DOHH2 (cell line): ENCODE results near the gene RPL41.

Experiments used
- H3F3A ChIP-seq: fragments of 200-600 bp; sonication (generic), shearing (Covaris generic); 2 replicates; pipeline ENCODE4 v1.6.0; 2016; ENCODE audit warnings: antibody characterized with exemption, mild to moderate bottlenecking; ENCODE audit not compliant: control insufficient read depth, insufficient read depth
- H3K27ac ChIP-seq: fragments of 200-600 bp; sonication (generic); 2 replicates; pipeline ENCODE4 v1.5.1; 2014; ENCODE audit warnings: low read depth, mild to moderate bottlenecking, low read length, moderate library complexity
- H3K27me3 ChIP-seq: fragments of 200-600 bp; sonication (generic); 2 replicates; pipeline ENCODE4 v1.6.1; 2014; ENCODE audit warnings: mild to moderate bottlenecking, low read length, mixed read lengths; ENCODE audit not compliant: control insufficient read depth
- H3K36me3 ChIP-seq: fragments of 200-600 bp; sonication (generic); 2 replicates; pipeline ENCODE4 v1.6.1; 2014; ENCODE audit warnings: mild to moderate bottlenecking, low read length, moderate library complexity, mixed read lengths; ENCODE audit not compliant: control insufficient read depth
- H3K4me1 ChIP-seq: fragments of 200-600 bp; sonication (generic); 2 replicates; pipeline ENCODE4 v1.6.1; 2014; ENCODE audit warnings: mild to moderate bottlenecking, low read length, mixed read lengths; ENCODE audit not compliant: control insufficient read depth
- H3K4me2 ChIP-seq: fragments of 200-600 bp; sonication (generic); 2 replicates; pipeline ENCODE4 v1.6.0; 2014; ENCODE audit warnings: mild to moderate bottlenecking, low read length, moderate library complexity
- H3K4me3 ChIP-seq: fragments of 200-600 bp; sonication (generic); 2 replicates; pipeline ENCODE4 v1.5.1; 2014; ENCODE audit warnings: mild to moderate bottlenecking, low read length, mixed read lengths
- H3K79me2 ChIP-seq: fragments of 200-600 bp; sonication (generic); 2 replicates; pipeline ENCODE4 v1.6.1; 2014; ENCODE audit warnings: mild to moderate bottlenecking, low read length, mixed read lengths; ENCODE audit not compliant: control insufficient read depth
- H3K9me2 ChIP-seq: fragments of 200-600 bp; sonication (generic); replicated peaks from 2 replicates; pipeline ENCODE4 v1.6.1; 2014; ENCODE audit warnings: mild to moderate bottlenecking, low read length, mixed read lengths; ENCODE audit not compliant: control insufficient read depth
- H3K9me3 ChIP-seq: fragments of 200-600 bp; sonication (generic); 2 replicates; pipeline ENCODE4 v1.6.1; 2014; ENCODE audit warnings: antibody characterized with exemption, low read length, mixed read lengths; ENCODE audit not compliant: control insufficient read depth, insufficient read depth
- H4K20me1 ChIP-seq: fragments of 200-600 bp; sonication (generic); 2 replicates; pipeline ENCODE4 v1.6.0; 2014; ENCODE audit warnings: low read depth, mild to moderate bottlenecking, antibody characterized with exemption, low read length, moderate library complexity; ENCODE audit not compliant: control insufficient read depth, insufficient read depth
- CTCF ChIP-seq: fragments of 200-600 bp; sonication (generic); IDR thresholded peaks from one replicate; pipeline ENCODE4 v1.5.1; 2014; ENCODE audit warnings: antibody characterized with exemption, mild to moderate bottlenecking, low read depth, low read length; ENCODE audit not compliant: poor library complexity, severe bottlenecking
- EZH2phosphoT487 ChIP-seq: fragments of 200-600 bp; sonication (generic); IDR thresholded peaks from 2 replicates; pipeline ENCODE4 v1.6.1; 2017; ENCODE audit warnings: borderline replicate concordance, mild to moderate bottlenecking, antibody characterized with exemption, low read length, moderate library complexity, mixed read lengths

RPL41 gene

GRCh38 chr12:56124133-56124532 lies 7.7 kb downstream of the RPL41 start:
- peaks cover 22% of the 10 kb centered on the region for H3K36me3 ChIP-seq
- peaks cover 40% of the 10 kb centered on the region for H3K79me2 ChIP-seq
- no peaks in the 10 kb centered on the region for H3K9me3 ChIP-seq
- TF ChIP-seq EZH2phosphoT487 (no peak), CTCF (no peak)
- peak overlapping the region; percentile 6; the same call in 1 of the 2 replicates for H3K27ac ChIP-seq
- H3K4me1 ChIP-seq: peaks cover 53% of the 10 kb centered on the region
- H3K4me2 ChIP-seq: no peak overlapping the region
- H4K20me1 ChIP-seq: no peaks in the 10 kb centered on the region
- no peak overlapping the region for H3K4me3 ChIP-seq
- no peaks in the 10 kb centered on the region for H3K27me3 ChIP-seq
- H3K9me2 ChIP-seq: no peaks in the 10 kb centered on the region
- peaks cover 28% of the 10 kb centered on the region for H3F3A ChIP-seq

GRCh38 chr12:56126732-56127239 lies 10.4 kb downstream of the RPL41 start:
- no peak for TF ChIP-seq CTCF
- no peak for TF ChIP-seq EZH2phosphoT487
- peaks cover 54% of the 10 kb centered on the region for H3K4me1 ChIP-seq

GRCh38 chr12:56127485-56127887 lies 11.1 kb downstream of the RPL41 start:
- H3K9me3 ChIP-seq: peaks cover 5% of the 10 kb centered on the region; the same call in 1 of the 2 replicates
- H3F3A ChIP-seq: peaks cover 28% of the 10 kb centered on the region
- H3K79me2 ChIP-seq: peaks cover 40% of the 10 kb centered on the region
- peaks cover 54% of the 10 kb centered on the region for H3K4me1 ChIP-seq
- H3K27me3 ChIP-seq: no peaks in the 10 kb centered on the region
- H4K20me1 ChIP-seq: no peaks in the 10 kb centered on the region
- peak overlapping the region; percentile 75 for H3K4me3 ChIP-seq
- peak overlapping the region; percentile 82 for H3K27ac ChIP-seq
- H3K4me2 ChIP-seq: peak overlapping the region; percentile 93
- H3K9me2 ChIP-seq: no peaks in the 10 kb centered on the region
- no peak for TF ChIP-seq CTCF
- no peak for TF ChIP-seq EZH2phosphoT487
- H3K36me3 ChIP-seq: peaks cover 26% of the 10 kb centered on the region

More at GRCh38 chr12:56126732-56127239, 10.4 kb downstream of the RPL41 start:
- peaks cover 43% of the 10 kb centered on the region for H3K79me2 ChIP-seq
- H4K20me1 ChIP-seq: no peaks in the 10 kb centered on the region
- H3K9me2 ChIP-seq: no peaks in the 10 kb centered on the region
- peaks cover 28% of the 10 kb centered on the region for H3F3A ChIP-seq
- peak overlapping the region; percentile 82 for H3K27ac ChIP-seq
- H3K9me3 ChIP-seq: peaks cover 5% of the 10 kb centered on the region; the same call in 1 of the 2 replicates
- peak overlapping the region; percentile 75 for H3K4me3 ChIP-seq
- peak overlapping the region; percentile 93 for H3K4me2 ChIP-seq
- H3K36me3 ChIP-seq: peaks cover 20% of the 10 kb centered on the region
- no peaks in the 10 kb centered on the region for H3K27me3 ChIP-seq
